Colonic mucosa (tissue), 4 donors: ENCODE data around the gene INTS15. TPM values are rescaled to one million over a fixed set of nuclear protein-coding genes. Genes with fewer than 3 reads are reported as not detected.

Source experiments
- DNase-seq: peaks from one replicate; pipeline ENCODE4 v3.0.0-alpha.2; 2020
- H3K27ac ChIP-seq: fragments of 200-600 bp; one replicate; pipeline ENCODE4 v1.8.0; 2021
- H3K27me3 ChIP-seq: fragments of 200-600 bp; one replicate; pipeline ENCODE4 v1.8.0; 2021
- H3K36me3 ChIP-seq: fragments of 200-600 bp; one replicate; pipeline ENCODE4 v1.8.0; 2021
- H3K4me1 ChIP-seq: fragments of 200-600 bp; one replicate; pipeline ENCODE4 v1.8.0; 2021; ENCODE audit warnings: mild to moderate bottlenecking
- H3K4me3 ChIP-seq: fragments of 200-600 bp; one replicate; pipeline ENCODE4 v1.8.0; 2021
- H3K9ac ChIP-seq, 2 donors: one replicate each; pipeline ENCODE4 v1.7.0; 2013; ENCODE audit warnings: control low read depth in 2 of 2, low read depth in 2 of 2, low read length in 2 of 2
- H3K9me3 ChIP-seq: fragments of 200-600 bp; one replicate; pipeline ENCODE4 v1.8.0; 2021
- CTCF ChIP-seq: fragments of 200-600 bp; IDR thresholded peaks from one replicate; pipeline ENCODE4 v1.8.0; 2022; ENCODE audit warnings: antibody characterized with exemption, mild to moderate bottlenecking
- intact Hi-C: fragments of 100-400 bp; cut with DNase I; formaldehyde crosslinking; loops from one replicate; pipeline ENCODE4 v1.14.1; 2022
- total RNA-seq, 2 donors: library from RNA; stranded (reverse); fragmentation: NEBNext Ultra II Directional in 1 of 2; extraction: Animal tissue kit (Norgen Biotek cat#: 25700) in 1 of 2; gene quantifications; one replicate each; pipeline ENCODE4 v1.2.1, GENCODE V29; 2021
- donor health status: healthy.
- donor health status: DM: no; HTN: no; CAD: no.
- donor health status: DM: no; HTN: no; CAD: no.

The INTS15 gene
- total RNA-seq, 2 donors from 2014 or later = 16.9 to 26.8 TPM

- Histone ChIP-seq H3K4me1 (no peaks in the 10 kb centered on the region), H3K36me3 (peaks cover 10% of the 10 kb centered on the region), H3K27me3 (no peaks in the 10 kb centered on the region), H3K4me3 (no peak overlapping the region), H3K9me3 (no peaks in the 10 kb centered on the region), H3K9ac (no peak overlapping the region), H3K27ac (no peak overlapping the region)
- no peak for DNase-seq
- intact Hi-C loops = no loop called here
- no peak for TF ChIP-seq CTCF
These were observed 64.5 kb downstream of the INTS15 start for GRCh38 chr7:6654113-6654841.

- Histone ChIP-seq H3K4me3 (no peak overlapping the region), H3K9me3 (no peaks in the 10 kb centered on the region), H3K27ac (no peak overlapping the region), H3K36me3 (peaks cover 10% of the 10 kb centered on the region), H3K9ac (no peak overlapping the region), H3K27me3 (no peaks in the 10 kb centered on the region), H3K4me1 (no peaks in the 10 kb centered on the region)
- DNase-seq = no peak
- no peak for TF ChIP-seq CTCF
- intact Hi-C loops = no loop called here
These were observed 65.2 kb downstream of the INTS15 start for GRCh38 chr7:6654842-6655610.

GRCh38 chr7:6655636-6656385 lies 66.0 kb downstream of the INTS15 start:
- Histone ChIP-seq H3K27me3 (no peaks in the 10 kb centered on the region), H3K27ac (no peak overlapping the region), H3K36me3 (peaks cover 10% of the 10 kb centered on the region), H3K4me1 (no peaks in the 10 kb centered on the region), H3K9me3 (no peaks in the 10 kb centered on the region), H3K9ac (no peak overlapping the region), H3K4me3 (no peak overlapping the region)
- DNase-seq = no peak
- no peak for TF ChIP-seq CTCF
- intact Hi-C loops = no loop called here

GRCh38 chr7:6656413-6656812 lies 66.6 kb downstream of the INTS15 start:
- Histone ChIP-seq H3K27me3 (no peaks in the 10 kb centered on the region), H3K9ac (no peak overlapping the region), H3K9me3 (no peaks in the 10 kb centered on the region), H3K36me3 (peaks cover 10% of the 10 kb centered on the region), H3K4me3 (no peak overlapping the region), H3K4me1 (no peaks in the 10 kb centered on the region), H3K27ac (no peak overlapping the region)
- intact Hi-C loops = no loop called here
- no peak for DNase-seq
- TF ChIP-seq CTCF = no peak

Other genes with a start within 250 kb of the INTS15 start
- gene FAM220A, start 241.1 kb upstream of the INTS15 start, total RNA-seq = 10 to 100 TPM in 1 of 2 donors, 1 to 10 TPM in 1; 9.3 to 15.7 TPM
- gene RAC1, start 215.5 kb upstream of the INTS15 start, total RNA-seq = 100 to 1,000 TPM; 384 to 417 TPM
- 10 to 100 TPM; 15.6 to 26.5 TPM for gene DAGLB, start 142.1 kb upstream of the INTS15 start, total RNA-seq
- 100 to 1,000 TPM; 228 to 278 TPM for gene KDELR2, start 105.9 kb upstream of the INTS15 start, total RNA-seq
- under 1 TPM; 0.37 to 0.45 TPM for gene GRID2IP, start 38.6 kb upstream of the INTS15 start, total RNA-seq
- 10 to 100 TPM; 34.8 to 40.1 TPM for gene ZDHHC4, start 12.6 kb upstream of the INTS15 start, total RNA-seq
- gene ZNF853, start 25.6 kb downstream of the INTS15 start, total RNA-seq = 1 to 10 TPM in 1 of 2 donors, under 1 TPM in 1; 0.91 to 2.2 TPM
- gene ZNF316, start 47.3 kb downstream of the INTS15 start, total RNA-seq = 10 to 100 TPM; 16.1 to 23.9 TPM
- 10 to 100 TPM; 20.9 to 22.0 TPM for gene ZNF12, start 116.9 kb downstream of the INTS15 start, total RNA-seq
- under 1 TPM in 1 of 2 donors, not detected in 1; 0.42 TPM for gene RSPH10B2, start 164.1 kb downstream of the INTS15 start, total RNA-seq
- 10 to 100 TPM; 50.1 to 52.6 TPM for gene CCZ1B, start 236.3 kb downstream of the INTS15 start, total RNA-seq